HL-60 (cell line): Measurements from ENCODE around the gene GABRB3.

Source experiments
- DNase-seq, 2 experiments: peaks; one replicate each; pipeline ENCODE4 v3.0.0-alpha.2; 2010 to 2020; ENCODE audit warnings: low read depth in 1 of 2, low spot score in 1 of 2
- H3K27ac ChIP-seq: fragments of 250-450 bp; sonication (Bioruptor Pico); replicated peaks from 2 replicates; pipeline ENCODE4 v1.5.1; 2020; ENCODE audit warnings: mild to moderate bottlenecking, moderate library complexity
- H3K27me3 ChIP-seq: fragments of 250-450 bp; sonication (Bioruptor Pico); 2 replicates; pipeline ENCODE4 v1.5.1; 2021; ENCODE audit warnings: mild to moderate bottlenecking, moderate library complexity; ENCODE audit not compliant: insufficient read depth, poor library complexity, severe bottlenecking
- H3K4me3 ChIP-seq: replicated peaks from 2 replicates; pipeline ENCODE4 v1.5.1; 2011; ENCODE audit warnings: mild to moderate bottlenecking, control low read depth, low read length; ENCODE audit not compliant: insufficient read depth
- GABPA ChIP-seq: IDR thresholded peaks from 2 replicates; pipeline ENCODE4 v1.6.1; 2012; ENCODE audit warnings: low read depth
- POLR2AphosphoS5 ChIP-seq: IDR thresholded peaks from 2 replicates; pipeline ENCODE4 v1.6.1; 2012; ENCODE audit warnings: low read depth
- SPI1 ChIP-seq: IDR thresholded peaks from 2 replicates; pipeline ENCODE4 v1.6.1; 2012; ENCODE audit warnings: low read depth, mild to moderate bottlenecking, borderline replicate concordance
- long read RNA-seq: library from polyadenylated mRNA; unstranded; transcript quantifications from one replicate; pipeline ENCODE4 v2.0.0, GENCODE V29; 2020
- TF ChIP-seq, protein P1 (sequence below): IDR thresholded peaks from 2 replicates; pipeline ENCODE4 v1.6.1; 2012; ENCODE audit warnings: low read depth; ENCODE audit not compliant: insufficient replicate concordance
- TF ChIP-seq, protein P2 (sequence below): IDR thresholded peaks from one replicate; pipeline ENCODE4 v1.5.1; 2011; ENCODE audit warnings: low read length, control low read depth, inconsistent platforms; ENCODE audit not compliant: insufficient read depth

Gene GABRB3
- long read RNA-seq: 0 reads

- Histone ChIP-seq H3K27me3 (peaks cover 12% of the 10 kb centered on the region), H3K27ac (no peak within 1 kb of the TSS), H3K4me3 (no peak within 1 kb of the TSS)
- no peak for DNase-seq
- TF ChIP-seq, protein P1, sequence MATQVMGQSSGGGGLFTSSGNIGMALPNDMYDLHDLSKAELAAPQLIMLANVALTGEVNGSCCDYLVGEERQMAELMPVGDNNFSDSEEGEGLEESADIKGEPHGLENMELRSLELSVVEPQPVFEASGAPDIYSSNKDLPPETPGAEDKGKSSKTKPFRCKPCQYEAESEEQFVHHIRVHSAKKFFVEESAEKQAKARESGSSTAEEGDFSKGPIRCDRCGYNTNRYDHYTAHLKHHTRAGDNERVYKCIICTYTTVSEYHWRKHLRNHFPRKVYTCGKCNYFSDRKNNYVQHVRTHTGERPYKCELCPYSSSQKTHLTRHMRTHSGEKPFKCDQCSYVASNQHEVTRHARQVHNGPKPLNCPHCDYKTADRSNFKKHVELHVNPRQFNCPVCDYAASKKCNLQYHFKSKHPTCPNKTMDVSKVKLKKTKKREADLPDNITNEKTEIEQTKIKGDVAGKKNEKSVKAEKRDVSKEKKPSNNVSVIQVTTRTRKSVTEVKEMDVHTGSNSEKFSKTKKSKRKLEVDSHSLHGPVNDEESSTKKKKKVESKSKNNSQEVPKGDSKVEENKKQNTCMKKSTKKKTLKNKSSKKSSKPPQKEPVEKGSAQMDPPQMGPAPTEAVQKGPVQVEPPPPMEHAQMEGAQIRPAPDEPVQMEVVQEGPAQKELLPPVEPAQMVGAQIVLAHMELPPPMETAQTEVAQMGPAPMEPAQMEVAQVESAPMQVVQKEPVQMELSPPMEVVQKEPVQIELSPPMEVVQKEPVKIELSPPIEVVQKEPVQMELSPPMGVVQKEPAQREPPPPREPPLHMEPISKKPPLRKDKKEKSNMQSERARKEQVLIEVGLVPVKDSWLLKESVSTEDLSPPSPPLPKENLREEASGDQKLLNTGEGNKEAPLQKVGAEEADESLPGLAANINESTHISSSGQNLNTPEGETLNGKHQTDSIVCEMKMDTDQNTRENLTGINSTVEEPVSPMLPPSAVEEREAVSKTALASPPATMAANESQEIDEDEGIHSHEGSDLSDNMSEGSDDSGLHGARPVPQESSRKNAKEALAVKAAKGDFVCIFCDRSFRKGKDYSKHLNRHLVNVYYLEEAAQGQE: no peak
- TF ChIP-seq, protein P2, sequence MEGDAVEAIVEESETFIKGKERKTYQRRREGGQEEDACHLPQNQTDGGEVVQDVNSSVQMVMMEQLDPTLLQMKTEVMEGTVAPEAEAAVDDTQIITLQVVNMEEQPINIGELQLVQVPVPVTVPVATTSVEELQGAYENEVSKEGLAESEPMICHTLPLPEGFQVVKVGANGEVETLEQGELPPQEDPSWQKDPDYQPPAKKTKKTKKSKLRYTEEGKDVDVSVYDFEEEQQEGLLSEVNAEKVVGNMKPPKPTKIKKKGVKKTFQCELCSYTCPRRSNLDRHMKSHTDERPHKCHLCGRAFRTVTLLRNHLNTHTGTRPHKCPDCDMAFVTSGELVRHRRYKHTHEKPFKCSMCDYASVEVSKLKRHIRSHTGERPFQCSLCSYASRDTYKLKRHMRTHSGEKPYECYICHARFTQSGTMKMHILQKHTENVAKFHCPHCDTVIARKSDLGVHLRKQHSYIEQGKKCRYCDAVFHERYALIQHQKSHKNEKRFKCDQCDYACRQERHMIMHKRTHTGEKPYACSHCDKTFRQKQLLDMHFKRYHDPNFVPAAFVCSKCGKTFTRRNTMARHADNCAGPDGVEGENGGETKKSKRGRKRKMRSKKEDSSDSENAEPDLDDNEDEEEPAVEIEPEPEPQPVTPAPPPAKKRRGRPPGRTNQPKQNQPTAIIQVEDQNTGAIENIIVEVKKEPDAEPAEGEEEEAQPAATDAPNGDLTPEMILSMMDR: no peak
- TF ChIP-seq POLR2AphosphoS5: no peak
- no peak for TF ChIP-seq SPI1
- no peak for TF ChIP-seq GABPA
Observed at GRCh38 chr15:26772154-26773066, at the start of gene GABRB3. Gene GABRB3 (minus strand): TSS chr15:26773066.

DNA sequence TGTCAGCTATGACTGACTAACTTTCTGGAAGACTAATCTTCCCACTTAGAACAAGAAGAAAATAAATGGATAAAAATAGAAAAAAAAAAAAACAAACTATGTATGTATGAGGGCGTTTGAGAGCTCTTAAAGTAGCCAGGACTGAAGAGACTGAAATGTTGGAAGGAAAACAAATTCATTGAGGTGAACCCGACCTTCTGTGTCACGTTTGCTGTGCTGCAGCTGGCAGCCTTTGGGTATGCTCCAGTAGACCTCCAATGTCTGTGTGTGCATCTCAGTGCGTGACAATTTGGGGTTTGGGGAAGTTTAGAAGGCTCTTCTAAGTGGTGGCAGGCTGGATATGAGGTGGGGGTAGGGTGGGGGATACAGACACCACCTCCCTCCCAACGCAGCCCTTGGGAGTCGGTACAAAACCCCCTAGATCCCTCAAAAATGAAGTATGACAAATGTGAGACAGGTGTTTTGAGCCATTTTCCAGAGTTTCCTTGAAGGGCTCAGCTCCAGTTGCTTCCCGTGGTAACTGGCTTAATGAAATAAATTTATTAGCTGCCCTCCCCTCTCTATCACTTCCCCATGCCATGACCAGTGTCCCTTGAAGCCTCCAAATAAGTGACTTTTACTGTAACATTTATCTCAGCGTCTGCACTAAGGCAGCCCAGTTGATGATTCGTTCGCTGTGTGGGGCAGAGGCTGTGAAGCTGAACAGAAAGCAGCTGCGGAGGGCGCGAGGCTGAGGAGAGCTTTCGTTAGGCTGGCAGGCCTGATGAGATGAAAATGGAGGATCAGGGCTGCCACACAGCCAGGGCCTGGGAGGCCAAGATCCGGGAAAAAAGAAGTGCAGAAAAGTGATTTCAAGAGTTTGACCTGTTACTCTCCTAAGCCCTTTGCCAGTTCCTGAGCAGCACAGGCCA, 34.9 kb upstream of the GABRB3 start:
- H3K27ac ChIP-seq: no peak overlapping the region
- H3K27me3 ChIP-seq: no peaks in the 10 kb centered on the region
- DNase-seq: no peak
- no peak for TF ChIP-seq SPI1
- TF ChIP-seq, protein P1: no peak
- H3K4me3 ChIP-seq: no peak overlapping the region

GRCh38 chr15:26806574-26806973, 33.7 kb upstream of the GABRB3 start:
- H3K27me3 ChIP-seq: no peaks in the 10 kb centered on the region
- DNase-seq: no peak
- no peak overlapping the region for H3K4me3 ChIP-seq
- H3K27ac ChIP-seq: no peak overlapping the region
- TF ChIP-seq, protein P2: no peak
- TF ChIP-seq POLR2AphosphoS5: no peak
- TF ChIP-seq SPI1: no peak
- TF ChIP-seq, protein P1: no peak
- TF ChIP-seq GABPA: no peak
